Stimulated activated CD8-positive, alpha-beta memory T cell treated with anti-CD3 and anti-CD28 coated beads, Interleukin-15, amount 100 ng/mL, for 48 hours (primary cell): ENCODE results near the gene HDAC3.

Source experiments
- DNase-seq, 2 donors: peaks; one replicate each; pipeline ENCODE4 v3.0.0-alpha.2; 2020; ENCODE audit warnings: low read depth in 2 of 2

The HDAC3 gene

DNA sequence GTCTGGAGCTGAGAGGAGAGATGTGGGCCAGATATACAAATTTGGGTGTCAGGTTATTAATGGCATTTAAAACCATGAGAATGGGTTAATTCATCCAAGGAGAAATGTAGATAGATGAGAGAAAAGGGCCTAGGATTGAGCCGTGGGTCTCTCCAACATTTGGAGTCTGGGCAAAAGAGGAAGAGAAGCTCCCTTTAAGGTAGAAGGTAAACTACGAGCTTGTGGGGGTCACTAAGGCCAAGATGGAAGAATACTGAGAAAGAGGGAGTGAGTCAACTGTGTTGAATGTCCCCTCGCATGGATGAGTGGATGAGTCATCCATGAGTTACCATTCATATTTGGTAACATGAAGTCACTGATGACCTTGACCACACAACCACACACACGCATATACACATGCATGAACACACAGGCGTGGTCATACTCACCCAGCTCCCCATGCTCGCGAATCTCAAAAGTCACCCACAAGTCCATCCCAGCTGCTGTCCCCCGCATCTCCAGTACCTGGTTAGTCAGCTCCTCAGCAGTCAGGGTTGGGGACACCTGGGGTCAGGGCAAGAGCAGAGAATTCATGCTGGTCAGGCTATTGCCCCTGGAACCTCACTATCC lies 21.4 kb upstream of the HDAC3 start:
- no peak for DNase-seq

GRCh38 chr5:141657404-141657803 lies 20.8 kb upstream of the HDAC3 start:
- no peak for DNase-seq

GRCh38 chr5:141656396-141656795 lies 19.7 kb upstream of the HDAC3 start:
- no peak for DNase-seq

- DNase-seq: no peak
Observed at GRCh38 chr5:141655020-141655419, 18.4 kb upstream of the HDAC3 start.

GRCh38 chr5:141654298-141654697 lies 17.6 kb upstream of the HDAC3 start:
- DNase-seq: no peak

GRCh38 chr5:141651728-141652105 lies 15.1 kb upstream of the HDAC3 start:
- DNase-seq: no peak

- peak; percentile 76 to 77 for DNase-seq
Observed at GRCh38 chr5:141650851-141651727, 14.4 kb upstream of the HDAC3 start, which contains the start of gene FCHSD1. FCHSD1 (minus strand) TSS chr5:141651418; CDS start chr5:141651368, 50 bp downstream.

- no peak for DNase-seq
Observed at GRCh38 chr5:141649972-141650371, 13.3 kb upstream of the HDAC3 start.

DNA sequence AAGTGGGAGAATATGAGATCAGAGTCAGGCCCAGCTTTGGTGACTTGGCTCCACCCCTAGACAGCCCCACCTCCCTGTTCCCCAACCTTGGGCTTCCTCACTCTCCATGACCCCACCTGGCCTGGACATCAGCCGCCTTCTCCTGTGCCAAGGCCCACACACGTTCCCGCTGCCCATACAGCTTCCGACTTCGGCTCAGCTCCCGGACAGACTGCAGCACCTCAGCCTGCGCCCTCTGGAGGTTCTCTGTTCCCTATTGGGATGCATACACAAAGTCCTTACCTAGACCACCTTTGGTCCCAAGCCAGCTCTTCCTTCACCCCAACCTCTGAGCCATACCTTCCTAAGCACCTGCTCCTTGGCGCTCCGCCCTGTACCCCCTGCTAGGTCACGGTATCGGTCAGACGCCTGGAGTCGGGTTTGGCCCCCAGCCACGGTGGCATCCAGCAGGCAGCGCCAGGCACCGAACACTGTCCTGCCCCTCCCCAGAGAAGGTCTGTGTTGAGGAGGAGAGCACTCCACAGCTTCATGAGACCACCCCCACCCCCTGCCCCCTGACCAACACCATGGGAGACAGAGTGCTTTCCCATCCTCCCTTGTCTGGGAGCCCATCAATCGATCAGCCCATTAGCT lies 12.5 kb upstream of the HDAC3 start:
- DNase-seq: no peak

- no peak for DNase-seq
Observed at GRCh38 chr5:141647851-141648250, 11.2 kb upstream of the HDAC3 start.

DNA sequence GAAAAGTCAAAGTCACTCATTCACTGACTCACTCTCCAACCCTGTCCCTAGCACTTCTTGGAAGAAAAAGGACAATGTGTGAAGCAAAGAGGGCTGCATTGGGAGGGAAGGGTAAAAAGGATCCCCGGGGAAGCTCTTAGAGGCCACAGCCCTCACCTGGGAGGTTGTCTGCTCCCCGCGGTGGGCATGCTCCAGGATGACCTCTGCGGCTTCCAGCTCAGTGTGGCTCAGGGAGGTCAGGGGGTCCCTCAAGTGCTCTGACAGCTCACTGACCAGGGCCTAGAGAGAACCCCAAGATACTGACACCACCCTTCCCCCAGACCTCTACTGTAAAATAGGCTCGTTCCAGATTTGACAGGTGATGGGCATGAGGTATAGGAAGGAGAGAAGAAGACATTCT lies 10.6 kb upstream of the HDAC3 start:
- DNase-seq: no peak

DNA sequence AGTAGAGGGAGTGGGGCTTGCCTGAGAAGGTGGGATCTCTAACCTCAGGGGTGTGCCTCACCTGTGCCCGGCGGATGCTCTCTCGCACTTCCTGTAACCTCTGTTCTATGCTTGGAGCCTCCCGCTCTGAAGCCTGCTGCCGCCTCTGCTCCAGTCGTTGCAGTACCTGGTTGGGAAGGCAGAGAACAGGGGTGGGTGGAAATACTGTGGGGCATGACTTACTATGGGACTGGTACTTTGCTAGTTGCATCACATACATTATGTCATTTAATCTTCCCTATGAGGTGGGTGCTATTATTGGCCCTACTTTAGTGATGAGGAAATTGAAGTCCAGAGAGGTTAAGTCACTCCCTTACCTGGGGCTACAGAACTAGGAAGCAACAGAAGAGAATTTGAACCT lies 9.4 kb upstream of the HDAC3 start:
- DNase-seq: no peak

DNA sequence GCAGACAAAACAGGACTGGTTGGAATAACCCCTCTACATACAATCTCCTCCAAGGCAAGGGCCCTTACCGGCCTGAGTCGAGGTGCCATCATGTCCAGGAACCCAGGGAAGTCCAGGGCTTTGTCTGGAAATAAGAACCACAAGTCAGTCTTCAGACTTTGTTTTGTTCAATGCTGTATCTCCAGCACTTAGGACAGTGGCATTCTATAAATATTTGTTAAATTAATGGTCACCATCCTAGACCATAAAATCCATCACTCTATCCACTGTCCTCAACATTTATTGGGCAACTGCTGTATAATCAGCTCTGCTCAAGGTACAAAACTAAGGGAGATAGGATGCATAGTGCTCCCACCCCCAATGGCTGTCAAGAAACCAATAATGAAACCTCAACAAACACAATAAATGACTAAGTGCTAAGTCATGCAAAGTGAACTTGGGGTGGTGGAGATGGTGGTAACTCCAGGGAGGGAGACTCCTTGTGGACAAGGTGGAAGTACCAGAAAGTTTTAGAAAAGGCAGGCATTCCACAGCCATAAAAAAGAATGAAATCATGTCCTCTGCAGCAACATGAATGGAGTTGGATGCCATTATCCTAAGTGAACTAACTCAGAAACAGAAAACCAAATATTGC lies 5.1 kb upstream of the HDAC3 start:
- no peak for DNase-seq

DNA sequence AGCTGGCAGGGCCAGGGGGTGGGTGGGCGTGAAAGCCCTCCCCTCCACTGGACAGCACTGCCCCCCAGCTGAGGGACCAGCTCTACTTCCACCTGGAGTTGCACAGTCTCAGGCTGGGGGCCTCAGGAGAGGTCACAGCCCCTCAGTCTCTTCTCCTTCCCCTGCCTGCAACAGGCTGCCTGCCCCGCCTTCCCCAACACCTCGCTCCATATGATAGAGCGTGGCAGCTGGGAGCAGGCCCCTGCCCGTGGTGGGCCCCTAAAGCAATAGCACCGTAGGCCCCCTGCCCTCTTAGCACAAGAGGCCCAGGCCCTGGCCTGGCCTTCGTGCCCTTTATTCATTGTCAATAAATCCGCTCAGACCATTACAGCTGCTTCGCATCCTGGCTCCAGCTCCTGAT lies 4.0 kb upstream of the HDAC3 start:
- DNase-seq: no peak

DNA sequence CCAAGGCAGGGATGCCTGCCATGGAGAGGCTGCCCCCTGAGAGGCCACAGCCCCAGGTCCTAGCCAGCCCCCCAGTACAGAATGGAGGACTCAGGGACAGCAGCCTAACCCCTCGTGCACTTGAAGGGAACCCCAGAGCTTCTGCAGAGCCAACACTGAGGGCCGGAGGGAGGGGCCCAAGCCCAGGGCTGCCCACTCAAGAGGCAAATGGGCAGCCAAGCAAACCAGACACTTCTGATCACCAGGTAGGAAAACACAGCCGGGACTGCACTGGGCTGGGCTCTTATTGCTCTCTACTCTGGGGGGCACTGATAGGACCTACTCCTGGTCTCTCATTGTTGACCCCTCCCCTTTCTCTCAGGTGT lies 3.4 kb upstream of the HDAC3 start:
- DNase-seq: no peak

- DNase-seq: no peak
Observed at GRCh38 chr5:141639357-141640050, 2.9 kb upstream of the HDAC3 start.

DNA sequence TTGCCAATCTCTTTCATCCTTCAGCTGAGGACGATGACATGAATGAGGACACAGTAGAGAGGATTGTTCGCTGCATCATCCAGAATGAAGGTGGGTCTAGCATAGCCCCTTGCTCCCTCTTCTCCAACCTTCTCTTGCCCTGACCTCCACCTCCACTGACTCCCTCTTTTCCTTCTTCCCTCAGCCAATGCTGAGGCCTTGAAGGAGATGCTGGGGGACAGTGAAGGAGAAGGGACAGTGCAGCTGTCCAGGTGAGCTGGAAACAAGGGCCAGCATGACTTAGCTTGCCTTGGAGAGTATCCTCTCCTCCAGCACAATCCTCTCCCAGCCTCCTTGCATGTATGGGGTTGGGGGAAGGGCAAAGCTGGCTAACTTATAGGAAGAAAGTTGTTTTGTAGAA lies 2.1 kb upstream of the HDAC3 start:
- no peak for DNase-seq

DNA sequence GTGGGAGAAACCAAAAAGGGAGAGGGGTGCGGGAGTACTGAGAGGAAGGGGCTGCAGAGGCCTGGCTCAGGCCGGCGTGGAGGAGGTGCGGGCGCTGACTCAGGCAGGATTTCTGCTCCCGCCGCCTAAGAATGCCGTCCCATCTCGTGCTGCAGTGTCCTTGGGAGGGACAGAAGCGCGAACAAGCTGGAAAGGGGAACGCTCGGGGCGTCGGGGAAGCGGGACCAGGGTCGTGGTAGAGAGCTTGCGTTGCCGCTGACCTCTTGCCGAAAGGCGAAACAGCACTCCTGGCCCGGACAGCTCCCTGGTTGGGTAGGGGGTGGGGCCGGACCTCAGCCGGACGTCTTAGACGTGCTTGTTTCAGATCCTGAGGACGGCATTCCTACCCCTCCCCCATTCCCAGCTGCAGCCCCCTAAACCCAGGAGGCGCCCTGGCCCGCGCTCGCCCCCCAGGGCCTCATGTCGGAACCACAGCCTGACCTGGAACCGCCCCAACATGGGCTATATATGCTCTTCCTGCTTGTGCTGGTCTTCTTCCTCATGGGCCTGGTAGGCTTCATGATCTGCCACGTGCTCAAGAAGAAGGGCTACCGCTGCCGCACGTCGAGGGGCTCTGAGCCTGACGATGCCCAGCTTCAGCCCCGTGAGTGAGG lies 1.2 kb upstream of the HDAC3 start:
- peak; percentile 52 to 59 for DNase-seq

GRCh38 chr5:141637123-141637766 lies 596 bp upstream of the HDAC3 start:
- peak; percentile 30 to 39 for DNase-seq

DNA sequence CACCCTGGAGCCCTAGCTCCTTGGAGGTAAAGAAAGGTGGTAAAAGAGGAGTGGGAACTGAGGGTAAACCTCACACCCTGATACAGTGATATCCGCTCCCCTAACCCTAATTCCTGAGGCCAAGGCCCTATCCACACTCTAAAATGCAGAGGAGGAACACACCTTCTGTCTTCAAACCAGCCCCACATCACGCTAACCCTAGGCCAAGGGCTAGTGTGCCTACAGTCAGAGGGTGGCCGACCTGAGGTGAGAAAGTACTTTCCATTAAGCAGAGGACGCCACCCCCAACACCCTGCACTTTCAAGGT lies 590 bp downstream of the HDAC3 start:
- DNase-seq: no peak

DNA sequence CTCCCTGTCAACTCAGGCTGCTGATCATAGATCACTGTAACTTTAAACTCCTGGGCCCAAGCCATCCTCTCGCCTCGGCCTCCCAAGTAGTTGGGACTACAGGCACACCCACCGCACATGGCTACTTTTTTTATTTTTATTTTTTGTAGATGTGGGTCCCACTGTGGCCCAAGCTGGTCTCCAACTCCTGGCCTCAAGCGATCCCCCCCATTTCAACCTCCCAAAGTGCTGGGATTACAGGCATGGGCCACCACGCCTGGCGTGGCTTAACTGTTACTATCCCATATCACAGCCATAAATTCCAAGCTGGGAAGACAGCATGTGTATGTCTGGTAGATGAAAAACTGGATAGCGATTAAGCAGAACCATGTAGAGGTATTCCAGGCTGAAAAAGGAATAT lies 1.0 kb downstream of the HDAC3 start:
- no peak for DNase-seq
